Measurements from ENCODE around the gene GPATCH2L. TPM values are rescaled to one million over a fixed set of nuclear protein-coding genes. Genes with fewer than 3 reads are reported as not detected.

Gene GPATCH2L
- total RNA-seq: 10 to 100 TPM; 27.1 to 70.4 (median 56.1) TPM

DNA sequence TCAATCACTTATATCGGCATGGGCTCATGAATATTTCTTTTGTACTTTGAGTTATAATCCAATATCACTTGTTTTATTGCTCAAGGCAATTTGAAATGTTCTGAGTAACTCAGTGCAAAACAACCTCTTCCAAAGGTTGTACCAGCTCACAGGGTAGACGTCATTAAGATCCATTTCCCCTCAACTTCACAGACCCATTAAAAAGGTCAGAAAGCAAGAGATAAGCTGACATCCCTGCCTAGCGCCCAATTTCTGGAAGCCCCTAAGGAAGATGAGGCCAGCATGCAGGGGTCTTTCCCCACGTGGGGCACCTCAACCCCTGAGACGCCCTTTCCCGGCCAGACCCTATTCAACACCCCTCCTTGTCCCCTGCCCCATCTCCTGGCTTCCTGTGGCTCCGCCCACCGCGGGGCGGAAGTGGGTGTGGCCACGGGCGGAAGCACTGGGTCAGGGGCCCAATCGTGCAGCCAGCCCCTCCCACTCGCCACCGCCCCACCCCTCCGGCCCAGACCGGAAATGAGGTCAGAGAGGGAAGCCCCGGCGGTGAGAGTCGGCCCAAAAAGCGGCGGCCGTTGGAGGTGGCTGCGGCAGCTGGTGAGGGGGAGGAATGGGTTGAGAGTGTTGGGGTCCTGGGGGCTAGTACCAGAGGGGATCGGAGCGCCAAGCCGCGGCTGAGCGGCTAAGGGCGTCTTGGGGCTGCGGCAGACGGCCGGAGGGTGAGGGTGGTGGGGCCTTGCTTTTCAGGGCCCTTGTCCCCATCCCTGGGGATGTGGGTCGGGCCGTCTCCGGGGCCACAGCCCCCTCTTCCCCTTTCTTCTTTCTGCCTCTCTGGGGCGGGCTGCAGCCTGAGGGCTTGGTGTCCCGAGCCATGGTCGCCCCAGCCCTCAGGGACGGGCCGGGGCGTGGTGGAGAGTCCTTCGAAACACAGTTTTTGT is at the start of gene GPATCH2L:
Gene GPATCH2L, plus strand, starts transcription at position 525 of the 935 bp plus-strand sequence. CDS start 2,442 bp downstream, outside the sequence.
- peak; percentile 48 to 84 for TF ChIP-seq POLR2A (IDR thresholded peaks at IDR 0.05)
- TF ChIP-seq, protein P1, sequence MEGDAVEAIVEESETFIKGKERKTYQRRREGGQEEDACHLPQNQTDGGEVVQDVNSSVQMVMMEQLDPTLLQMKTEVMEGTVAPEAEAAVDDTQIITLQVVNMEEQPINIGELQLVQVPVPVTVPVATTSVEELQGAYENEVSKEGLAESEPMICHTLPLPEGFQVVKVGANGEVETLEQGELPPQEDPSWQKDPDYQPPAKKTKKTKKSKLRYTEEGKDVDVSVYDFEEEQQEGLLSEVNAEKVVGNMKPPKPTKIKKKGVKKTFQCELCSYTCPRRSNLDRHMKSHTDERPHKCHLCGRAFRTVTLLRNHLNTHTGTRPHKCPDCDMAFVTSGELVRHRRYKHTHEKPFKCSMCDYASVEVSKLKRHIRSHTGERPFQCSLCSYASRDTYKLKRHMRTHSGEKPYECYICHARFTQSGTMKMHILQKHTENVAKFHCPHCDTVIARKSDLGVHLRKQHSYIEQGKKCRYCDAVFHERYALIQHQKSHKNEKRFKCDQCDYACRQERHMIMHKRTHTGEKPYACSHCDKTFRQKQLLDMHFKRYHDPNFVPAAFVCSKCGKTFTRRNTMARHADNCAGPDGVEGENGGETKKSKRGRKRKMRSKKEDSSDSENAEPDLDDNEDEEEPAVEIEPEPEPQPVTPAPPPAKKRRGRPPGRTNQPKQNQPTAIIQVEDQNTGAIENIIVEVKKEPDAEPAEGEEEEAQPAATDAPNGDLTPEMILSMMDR (IDR thresholded peaks at IDR 0.05): no peak
- Histone ChIP-seq H3K36me3 (peaks cover 0 to 11% (median 0%) of the 10 kb centered on the region in 3 donors), H3K4me3 (peak within 1 kb of the TSS; percentile 65 to 97 (median 96)), H3K27ac (peak within 1 kb of the TSS; percentile 84 to 96 (median 86)), H3K9me3 (no peaks in the 10 kb centered on the region), H3K27me3 (no peaks in the 10 kb centered on the region), H3K4me1 (peaks cover 0 to 43% (median 3%) of the 10 kb centered on the region in 4 donors)
- DNase-seq: peak; percentile 94 to 98 (median 97)

DNA sequence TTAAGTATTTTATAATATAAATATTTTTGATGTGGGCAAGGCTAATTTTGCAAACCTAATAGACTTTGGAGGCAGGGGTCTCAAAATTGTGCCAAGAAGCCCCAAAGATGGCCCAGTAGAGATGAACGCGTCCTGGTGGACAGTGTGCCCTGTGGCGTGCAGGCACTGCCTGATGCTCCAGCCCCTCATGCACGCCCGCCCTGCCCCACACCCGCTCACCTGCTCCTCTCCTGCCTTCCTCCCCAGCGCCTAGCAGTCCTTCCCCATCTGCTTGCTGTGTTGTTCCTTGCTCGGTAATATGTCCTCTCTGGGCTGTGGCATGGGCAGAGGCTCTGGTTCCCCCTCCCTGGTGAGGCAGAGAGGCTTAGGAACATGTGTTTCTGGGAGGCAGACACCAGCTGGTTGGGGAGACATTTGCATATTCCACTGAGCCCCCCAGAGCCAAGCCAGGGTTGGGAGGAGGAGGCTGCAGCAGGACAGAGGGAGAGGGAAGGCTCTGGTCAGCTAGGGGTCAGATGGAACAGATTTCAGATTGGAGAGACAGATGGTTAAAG is 46.8 kb upstream of the GPATCH2L start:
- Histone ChIP-seq H3K4me3 (no peak overlapping the region), H3K4me1 (no peaks in the 10 kb centered on the region), H3K36me3 (no peaks in the 10 kb centered on the region), H3K27me3 (no peaks in the 10 kb centered on the region), H3K27ac (no peak overlapping the region), H3K9me3 (no peaks in the 10 kb centered on the region)
- DNase-seq: no peak
- no peak for TF ChIP-seq POLR2A (IDR thresholded peaks at IDR 0.05)
- TF ChIP-seq, protein P1 (IDR thresholded peaks at IDR 0.05): no peak

GRCh38 chr14:76106188-76106587 is 45.5 kb upstream of the GPATCH2L start:
- no peak for DNase-seq
- Histone ChIP-seq H3K27me3 (no peaks in the 10 kb centered on the region), H3K27ac (no peak overlapping the region), H3K9me3 (no peaks in the 10 kb centered on the region), H3K36me3 (no peaks in the 10 kb centered on the region), H3K4me1 (no peaks in the 10 kb centered on the region), H3K4me3 (no peak overlapping the region)
- TF ChIP-seq, protein P1 (IDR thresholded peaks at IDR 0.05): no peak
- TF ChIP-seq POLR2A (IDR thresholded peaks at IDR 0.05): no peak

GRCh38 chr14:76109087-76109880 is 42.4 kb upstream of the GPATCH2L start:
- DNase-seq: no peak
- TF ChIP-seq POLR2A (IDR thresholded peaks at IDR 0.05): no peak
- TF ChIP-seq, protein P1 (IDR thresholded peaks at IDR 0.05): no peak
- Histone ChIP-seq H3K27ac (no peak overlapping the region), H3K4me3 (no peak overlapping the region), H3K9me3 (no peaks in the 10 kb centered on the region), H3K27me3 (no peaks in the 10 kb centered on the region), H3K36me3 (no peaks in the 10 kb centered on the region), H3K4me1 (no peaks in the 10 kb centered on the region)

- DNase-seq: no peak
- Histone ChIP-seq H3K4me3 (no peak overlapping the region), H3K4me1 (no peaks in the 10 kb centered on the region), H3K9me3 (no peaks in the 10 kb centered on the region), H3K27ac (no peak overlapping the region), H3K27me3 (no peaks in the 10 kb centered on the region), H3K36me3 (no peaks in the 10 kb centered on the region)
- TF ChIP-seq, protein P1 (IDR thresholded peaks at IDR 0.05): no peak
- TF ChIP-seq POLR2A (IDR thresholded peaks at IDR 0.05): no peak
Measured at GRCh38 chr14:76112889-76113624, 38.7 kb upstream of the GPATCH2L start.

All from Peyer's patch (tissue), 4 donors.